GM19463 (cell line): ENCODE measurements around the gene TTLL5.
"Not testable (repeated sequence)": the region's sequence is repeated elsewhere in the genome, so short reads cannot be mapped to it uniquely, and the experiment has no call there.

ENCODE experiments used
- ATAC-seq: cut with Tn5 transposase; IDR thresholded peaks from one replicate; pipeline ENCODE4 v1.9.1; 2021; ENCODE audit warnings: mild to moderate bottlenecking, moderate library complexity; ENCODE audit not compliant: unreplicated experiment

TTLL5 gene

DNA sequence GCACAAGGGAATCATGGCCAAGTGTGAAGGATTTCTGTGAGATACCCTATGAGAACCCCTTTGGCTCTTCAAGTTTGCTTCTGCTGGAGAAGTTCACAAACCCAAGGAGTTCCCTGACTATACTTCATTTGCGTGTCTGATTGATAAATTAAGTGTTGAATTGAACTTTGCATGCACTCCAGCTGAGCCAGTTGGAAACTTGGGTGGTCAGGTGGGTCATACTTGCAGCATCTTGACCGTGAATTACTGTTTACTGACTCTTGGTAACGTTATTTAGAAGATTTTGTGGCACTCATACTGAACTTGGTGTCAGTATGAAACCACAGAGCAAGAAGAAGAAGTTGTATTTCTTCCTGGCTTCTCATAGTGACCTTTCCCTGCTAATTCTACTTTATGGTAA lies 243.3 kb downstream of the TTLL5 start:
- ATAC-seq, result no peak

DNA sequence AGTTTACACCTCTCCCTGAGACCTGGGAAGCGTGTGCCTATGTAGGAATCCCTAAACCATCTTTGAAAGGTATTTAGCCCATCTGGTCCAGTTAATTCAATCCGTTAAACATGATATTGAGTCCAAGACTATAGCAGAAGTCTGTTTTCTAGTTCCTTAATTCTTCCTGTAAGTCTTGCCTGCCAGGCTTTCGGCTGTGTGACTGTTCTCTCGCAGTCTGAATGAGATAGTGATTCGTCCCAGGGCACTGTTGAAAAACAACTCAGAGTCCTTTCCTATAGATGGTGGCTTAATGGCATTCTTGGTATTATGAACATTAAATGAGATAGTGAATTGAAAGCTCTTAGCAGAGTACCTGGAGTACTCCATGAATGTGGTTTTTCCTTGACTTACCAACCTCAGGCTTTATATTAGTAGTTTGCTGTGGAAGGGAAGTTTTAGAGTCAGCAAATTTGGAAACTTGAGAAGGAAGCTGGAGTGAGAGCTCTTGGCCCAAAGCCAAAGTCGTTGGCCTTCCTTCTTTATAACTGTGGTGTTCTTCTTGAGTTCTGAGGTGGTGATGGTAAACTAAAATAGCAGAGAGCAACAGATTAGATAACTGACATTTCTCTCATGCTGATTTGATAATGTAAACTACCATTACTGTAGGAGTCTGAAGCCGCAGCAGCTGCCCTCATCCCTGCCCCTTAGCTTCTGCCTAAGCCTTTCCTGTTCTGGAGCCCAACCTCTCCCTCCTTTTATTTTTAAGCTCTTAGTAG lies 244.3 kb downstream of the TTLL5 start:
- ATAC-seq, result no peak

DNA sequence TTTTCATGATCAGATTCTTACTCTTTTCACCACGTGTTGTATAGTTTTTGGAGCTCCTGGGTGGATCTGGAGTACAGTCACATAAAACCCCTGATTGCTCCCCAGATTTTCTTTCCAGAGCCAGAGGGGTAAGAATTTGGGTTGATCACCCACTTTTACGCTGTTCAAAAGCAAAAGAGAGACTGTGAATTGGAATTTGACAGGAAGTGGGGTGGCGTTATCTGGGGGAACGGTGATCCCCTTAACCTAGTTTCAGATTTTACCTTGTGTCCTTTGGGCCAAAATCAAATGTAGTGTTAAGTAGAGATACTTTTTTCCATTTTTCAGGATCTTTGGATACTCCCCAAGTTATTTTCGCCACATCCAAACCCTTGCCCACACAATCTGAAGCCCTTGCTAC lies 245.2 kb downstream of the TTLL5 start:
- ATAC-seq, result no peak

DNA sequence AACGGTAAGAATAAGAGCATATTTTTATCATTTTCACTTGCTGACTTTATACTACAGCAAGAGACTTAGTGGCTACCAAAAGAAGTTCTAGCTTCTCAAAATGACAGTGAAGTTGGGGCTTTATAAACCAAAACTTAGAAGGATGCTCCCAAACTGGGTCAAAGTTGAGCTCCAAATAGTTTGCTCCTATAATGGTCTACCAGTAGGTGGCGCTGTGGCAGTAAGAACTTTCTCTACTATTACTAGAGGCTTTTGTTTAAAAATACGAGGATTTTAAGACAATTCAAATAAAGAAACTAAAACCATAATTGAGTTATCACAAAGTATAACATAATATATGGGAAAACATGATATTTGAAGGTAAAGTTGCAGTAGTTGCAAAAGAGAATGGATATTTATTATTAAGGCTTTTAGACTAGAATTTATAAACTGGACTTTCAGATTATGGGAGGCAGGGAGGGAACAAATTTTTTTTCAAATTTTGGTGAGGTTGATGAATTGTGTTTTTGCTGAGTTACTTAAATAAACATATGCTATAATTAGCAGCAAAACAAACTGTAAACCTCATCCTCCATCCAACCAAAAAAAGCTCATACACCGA lies 245.7 kb downstream of the TTLL5 start:
- ATAC-seq, result no peak

DNA sequence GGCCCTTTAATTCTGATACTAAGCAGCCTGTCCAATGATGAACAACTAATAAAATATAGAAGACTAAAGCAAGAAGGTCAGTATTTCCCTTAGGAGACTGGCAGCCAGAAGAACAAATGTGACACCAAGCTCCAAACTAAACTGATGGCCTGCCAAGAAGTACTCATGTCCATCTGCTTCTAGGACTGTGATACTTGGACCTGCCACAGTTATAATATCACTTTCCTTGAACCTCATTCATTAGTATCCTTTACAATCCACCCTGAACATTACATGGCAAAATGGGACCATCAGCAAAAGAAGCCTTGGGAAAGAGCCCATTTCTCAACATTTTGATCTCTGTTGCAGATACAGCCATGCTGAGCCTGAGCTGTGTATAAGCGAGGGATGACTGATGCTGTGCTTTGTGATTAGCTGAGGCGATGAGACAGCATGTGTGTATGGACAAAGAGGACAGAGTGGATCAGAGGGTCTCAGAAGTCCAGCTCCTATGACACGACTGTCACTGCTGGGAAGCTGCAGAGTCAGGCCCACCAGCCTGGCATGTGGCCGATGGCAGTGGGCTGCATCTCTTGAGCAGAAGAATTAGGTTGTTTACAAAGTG lies 246.8 kb downstream of the TTLL5 start:
- no peak for ATAC-seq

DNA sequence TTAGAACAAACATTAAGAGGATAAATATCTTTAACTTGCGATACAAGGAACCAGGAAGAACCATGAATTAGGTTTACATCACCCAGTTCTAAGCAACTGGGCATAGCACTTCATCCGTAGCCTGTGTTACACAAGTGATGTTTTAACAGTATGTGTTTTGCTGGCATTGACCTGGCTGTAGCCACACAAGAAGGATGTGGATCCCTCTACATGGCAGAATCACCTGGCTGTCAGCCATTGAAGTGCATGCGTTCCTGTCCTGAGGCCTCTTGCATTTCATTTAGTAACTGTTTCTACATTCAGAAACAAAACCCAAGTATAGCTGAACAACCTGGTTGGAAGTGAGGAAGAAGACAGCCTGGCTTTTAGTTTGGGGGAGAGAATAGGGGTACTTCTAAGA lies 248.6 kb downstream of the TTLL5 start:
- ATAC-seq, result no peak

DNA sequence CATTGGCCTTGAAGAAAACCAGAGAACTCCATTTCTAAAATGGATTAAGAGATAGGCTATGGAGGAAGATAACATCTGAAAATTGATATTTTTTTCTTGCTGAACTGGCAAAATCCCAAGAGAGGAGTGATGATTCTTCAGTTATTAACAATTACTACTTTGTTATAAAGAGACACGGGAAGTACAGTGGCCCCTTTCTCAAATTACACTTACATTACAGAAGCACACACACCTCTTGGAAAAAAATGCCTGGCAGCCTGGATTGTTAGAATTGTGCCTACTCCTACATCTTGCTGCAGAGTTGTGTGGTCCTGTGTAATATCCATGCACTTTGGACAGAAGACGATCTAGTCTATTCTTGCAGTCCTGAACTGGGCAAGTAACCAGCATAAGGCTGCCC lies 249.0 kb downstream of the TTLL5 start:
- ATAC-seq, result no peak

DNA sequence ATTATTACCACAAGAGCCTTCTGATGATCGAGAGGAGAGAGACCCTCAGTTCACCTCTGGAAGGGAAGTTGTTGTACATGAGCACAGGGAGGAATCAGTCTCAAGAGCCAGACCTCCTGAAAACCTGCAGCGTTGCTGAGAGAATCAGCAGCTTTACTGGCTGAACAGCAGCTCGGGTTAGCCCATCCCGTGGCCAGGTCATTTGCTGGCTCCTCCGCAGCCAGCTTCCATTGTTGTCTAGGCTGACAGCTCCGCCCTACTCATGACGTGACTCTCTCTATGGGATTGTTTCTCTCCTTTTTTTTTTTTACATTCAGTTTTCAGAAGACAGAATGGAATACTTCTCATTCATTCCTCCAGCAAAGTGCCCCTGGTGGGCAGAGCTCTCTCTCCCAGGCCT lies 250.8 kb downstream of the TTLL5 start:
- ATAC-seq, result no peak

DNA sequence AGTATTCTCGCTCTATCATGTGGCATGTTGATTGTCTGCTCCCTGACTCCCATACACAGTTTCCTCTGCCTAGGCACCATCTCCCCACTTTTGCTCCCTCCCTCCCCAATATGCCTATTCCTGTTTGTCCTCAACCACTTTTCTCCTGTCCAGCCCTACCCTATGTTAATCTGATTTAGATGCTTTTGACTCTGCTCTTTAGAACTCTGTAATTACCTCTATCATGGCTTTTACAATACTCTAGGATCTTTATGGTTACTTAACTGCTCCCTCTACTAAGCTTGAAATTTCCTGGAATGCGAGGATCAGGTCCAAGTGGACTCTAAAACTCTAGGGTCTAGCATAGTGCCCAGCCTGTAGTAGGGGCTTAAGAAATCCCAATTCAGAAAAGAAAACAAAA lies 252.1 kb downstream of the TTLL5 start:
- no peak for ATAC-seq

DNA sequence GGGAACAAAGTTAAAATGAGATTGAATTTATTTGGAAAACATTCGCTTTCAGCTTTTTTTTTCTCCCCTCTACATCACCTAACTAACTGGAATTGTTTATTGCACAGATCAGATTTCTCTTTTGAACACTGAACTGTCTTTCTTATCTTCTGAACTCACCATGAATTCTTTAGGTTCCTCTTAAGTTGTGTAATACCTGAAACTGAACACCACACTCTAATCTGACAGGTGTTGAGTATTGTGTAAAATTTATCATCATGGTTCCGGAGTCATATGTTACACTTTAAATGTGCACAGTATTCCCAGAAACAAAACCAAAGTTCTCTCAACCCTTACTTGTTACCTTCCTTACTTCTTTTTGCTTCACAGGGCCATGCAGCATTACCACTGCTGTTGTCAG lies 254.0 kb downstream of the TTLL5 start:
- no peak for ATAC-seq

DNA sequence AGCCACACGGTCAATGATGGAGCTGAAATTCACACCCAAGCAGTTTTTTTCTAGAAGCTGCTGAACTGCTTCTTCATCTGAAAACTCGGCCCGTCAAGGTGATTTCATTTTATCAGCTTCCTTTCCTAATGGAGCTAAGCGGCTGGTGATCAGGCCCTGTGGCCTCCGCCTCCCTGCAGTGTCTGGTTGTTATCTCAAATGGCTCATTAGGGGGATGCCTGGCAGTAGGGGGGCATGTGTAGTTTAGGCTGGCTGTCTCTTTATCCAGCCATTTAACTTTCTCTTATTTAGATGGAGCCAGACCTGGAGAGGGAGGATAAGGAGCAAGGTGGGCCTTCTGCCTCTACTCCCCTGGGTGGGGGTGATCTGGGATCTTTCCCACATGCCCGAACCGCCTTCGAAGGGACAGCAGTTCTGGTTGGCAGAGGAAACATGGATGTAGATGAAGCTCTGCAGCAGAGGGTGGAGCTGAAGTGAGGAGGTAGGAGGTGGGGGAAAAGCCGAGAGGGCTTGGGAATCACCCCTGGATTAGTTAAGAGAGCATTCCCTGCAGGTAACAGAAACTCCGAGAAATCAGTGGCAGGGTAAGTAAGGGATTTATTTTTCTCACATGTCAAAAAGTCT lies 256.4 kb downstream of the TTLL5 start:
- no peak for ATAC-seq

DNA sequence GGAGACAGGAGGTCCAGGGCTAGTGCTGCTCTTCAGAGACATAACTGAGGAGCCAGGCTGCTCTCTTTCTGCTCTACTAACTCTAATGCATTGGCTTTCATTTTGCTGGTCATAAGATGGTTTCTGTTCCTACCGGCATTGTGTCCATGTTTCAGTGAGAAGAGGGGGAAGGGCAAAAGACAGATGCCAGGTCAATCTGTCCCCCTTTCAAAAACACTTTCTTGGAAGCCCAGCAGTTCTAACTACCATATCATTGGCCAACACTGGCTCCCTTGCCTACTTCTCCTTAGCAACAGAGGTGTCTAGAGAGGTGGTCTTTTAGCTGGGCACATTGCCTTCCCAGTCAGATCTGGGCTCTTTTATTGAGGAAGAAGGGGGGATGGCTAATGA lies 256.9 kb downstream of the TTLL5 start:
- no peak for ATAC-seq

DNA sequence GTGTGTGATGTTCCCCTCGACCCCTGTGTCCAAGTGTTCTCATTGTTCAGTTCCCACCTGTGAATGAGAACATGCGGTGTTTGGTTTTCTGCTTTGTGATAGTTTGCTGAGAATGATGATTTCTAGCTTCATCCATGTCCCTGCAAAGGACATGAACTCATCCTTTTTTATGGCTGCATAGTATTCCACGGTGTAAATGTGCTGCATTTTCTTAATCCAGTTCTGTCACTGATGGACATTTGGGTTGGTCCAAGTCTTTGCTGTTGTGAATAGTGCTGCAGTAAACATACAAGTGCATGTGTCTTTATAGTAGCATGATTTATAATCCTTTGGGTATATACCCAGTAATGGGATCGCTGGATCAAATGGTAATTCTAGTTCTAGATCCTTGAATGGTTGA lies 259.4 kb downstream of the TTLL5 start:
- ATAC-seq, result not testable (repeated sequence)

DNA sequence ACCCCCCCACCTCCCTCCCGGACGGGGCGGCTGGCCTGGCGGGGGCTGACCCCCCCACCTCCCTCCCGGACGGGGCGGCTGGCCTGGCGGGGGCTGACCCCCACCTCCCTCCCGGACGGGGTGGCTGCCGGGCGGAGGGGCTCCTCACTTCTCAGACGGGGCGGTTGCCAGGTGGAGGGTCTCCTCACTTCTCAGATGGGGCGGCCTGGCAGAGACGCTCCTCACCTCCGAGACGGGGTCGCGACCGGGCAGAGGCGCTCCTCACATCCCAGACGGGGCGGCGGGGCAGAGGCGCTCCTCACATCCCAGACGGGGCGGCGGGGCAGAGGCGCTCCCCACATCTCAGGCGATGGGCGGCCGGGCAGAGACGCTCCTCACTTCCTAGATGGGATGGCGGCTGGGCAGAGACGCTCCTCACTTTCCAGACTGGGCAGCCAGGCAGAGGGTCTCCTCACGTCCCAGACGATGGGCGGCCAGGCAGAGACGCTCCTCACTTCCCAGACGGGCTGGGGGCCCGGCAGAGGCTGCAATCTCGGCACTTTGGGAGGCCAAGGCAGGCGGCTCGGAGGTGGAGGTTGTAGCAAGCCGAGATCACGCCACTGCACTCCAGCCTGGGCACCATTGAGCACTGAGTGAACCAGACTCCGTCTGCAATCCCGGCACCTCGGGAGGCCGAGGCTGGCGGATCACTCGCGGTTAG lies 264.2 kb downstream of the TTLL5 start:
- ATAC-seq, result not testable (repeated sequence)

DNA sequence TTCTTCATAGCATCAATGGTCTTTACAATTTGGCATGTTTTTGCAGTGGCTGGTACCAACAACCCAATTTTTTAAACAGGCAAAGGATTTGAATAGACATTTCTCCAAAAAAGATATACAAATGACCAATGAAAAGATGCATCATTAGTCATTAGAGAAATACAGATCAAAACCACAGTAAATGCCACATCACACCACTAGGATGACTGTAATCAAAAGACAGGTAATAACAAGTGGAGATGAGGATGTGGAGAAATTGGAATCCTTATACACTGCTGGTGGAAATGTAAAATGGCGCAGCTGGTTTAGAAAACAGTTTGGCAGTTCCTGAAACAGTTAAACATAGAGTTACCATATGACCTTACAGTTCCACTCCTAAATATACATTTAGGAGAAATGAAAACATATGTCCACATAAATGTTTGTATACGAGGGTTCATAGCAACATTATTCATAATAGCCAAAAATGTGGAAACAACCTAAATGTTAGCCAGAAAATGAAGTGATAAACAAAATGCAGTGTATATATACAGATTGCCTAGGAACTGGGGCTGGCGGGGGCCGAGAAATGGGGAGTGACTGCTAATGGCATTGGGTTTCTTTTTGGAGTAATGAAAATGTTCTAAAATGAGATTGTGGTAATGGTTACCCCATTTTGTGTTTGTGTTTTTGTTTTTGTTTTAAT lies 265.5 kb downstream of the TTLL5 start:
- ATAC-seq, result no peak

DNA sequence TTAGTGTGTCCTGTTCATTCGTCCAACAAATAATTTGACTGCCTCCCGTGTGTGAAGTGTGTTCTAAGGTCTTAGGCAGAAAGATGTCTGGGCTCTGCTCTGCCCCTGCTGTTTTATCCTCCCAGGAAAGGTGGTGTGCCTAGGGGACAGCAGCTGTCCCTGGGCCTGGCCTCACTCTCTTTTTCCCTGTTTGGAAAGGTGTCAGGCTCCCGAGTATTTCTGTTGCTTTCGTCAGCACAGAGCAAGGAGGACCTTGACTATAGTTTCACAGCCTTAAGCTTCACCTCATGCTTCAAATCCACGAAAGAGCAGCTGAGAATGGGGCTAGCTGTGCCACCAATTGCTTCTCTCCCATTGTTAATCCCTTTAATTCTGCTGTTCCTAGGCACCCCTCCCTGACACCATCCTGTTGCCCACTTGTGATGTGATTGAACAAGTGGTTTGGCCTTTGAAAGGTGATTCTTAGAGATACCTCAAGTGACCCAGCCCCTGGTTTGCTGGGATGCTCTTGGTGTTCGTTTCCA lies 266.6 kb downstream of the TTLL5 start:
- no peak for ATAC-seq

DNA sequence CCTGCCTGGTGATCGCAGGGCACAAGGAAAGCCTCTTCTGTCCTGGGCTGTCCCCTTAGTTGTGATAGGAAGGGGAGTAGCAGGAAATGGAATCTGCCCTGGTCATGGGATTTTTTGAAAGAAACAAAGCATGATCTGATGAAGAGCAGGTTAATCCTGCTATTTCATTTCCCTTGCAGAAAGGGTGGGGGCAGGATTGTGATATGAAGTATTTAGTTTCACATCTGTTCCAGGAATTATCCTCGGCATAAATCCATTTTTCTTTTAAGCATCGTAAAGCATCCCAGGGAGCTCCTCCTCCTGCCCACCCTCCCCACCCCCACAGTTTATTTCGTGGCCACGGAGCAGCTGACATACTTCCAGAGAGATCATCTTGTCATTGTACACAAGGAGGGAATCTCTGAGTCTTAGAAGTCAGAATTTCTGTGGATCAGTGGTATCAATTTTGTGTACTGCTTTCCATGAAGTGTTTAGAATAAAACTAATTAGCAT lies 267.7 kb downstream of the TTLL5 start:
- ATAC-seq, result no peak

DNA sequence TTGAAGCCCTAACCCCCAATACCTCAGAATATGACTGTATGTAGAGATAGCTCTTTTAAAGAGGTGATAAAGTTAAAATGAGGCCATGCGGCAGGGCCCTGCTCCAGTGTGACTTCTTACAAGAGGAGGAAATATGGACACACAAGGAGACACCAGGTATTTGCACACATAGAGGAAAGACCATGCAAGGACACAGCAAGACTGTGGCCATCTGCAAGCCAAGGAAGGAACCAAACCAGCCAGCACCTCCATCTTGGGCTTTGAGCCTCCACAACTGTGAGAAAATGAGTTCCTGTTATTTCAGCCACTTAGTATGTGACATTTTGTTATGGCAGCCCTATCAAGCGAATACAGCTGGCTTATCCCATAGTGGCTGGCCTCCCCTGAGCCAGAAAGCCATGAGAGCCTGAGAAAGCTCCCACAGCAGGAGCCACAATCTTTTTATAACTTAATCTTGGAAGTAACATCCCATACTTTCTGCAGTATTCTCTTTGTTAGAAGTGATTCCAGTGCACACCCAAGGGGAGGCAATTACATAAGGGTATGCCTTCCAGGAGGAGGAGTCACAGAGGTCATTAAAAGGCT lies 272.8 kb downstream of the TTLL5 start:
- no peak for ATAC-seq

DNA sequence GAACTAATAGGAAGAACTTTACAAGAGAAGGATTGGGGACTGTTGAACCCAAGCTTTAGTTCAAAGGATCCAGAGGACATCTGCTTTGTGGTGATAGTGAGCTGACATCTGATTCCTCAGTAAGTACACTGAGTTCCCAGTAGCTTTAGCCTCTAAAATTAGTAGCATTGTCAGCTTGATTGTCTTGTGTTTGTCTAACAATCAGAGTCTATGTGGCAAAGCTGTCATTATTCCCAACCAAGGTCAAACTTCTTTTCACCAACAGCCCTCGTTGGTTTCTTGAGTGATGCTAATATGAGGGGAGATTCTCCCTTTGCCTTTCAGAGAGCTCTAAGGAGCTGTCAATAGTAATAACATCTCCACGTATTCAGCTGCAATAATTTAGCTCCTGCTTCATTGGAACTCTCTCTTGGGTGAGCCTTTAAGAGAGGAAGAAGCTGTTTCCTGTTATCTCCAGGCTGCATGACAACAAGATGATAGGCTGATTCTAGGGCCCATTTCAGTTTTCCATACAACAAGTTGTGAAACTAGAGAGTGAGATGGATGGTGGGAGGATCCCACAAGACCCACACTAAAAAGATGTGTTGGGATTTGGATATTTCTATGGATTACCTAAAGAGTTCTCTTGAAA lies 274.1 kb downstream of the TTLL5 start:
- no peak for ATAC-seq

DNA sequence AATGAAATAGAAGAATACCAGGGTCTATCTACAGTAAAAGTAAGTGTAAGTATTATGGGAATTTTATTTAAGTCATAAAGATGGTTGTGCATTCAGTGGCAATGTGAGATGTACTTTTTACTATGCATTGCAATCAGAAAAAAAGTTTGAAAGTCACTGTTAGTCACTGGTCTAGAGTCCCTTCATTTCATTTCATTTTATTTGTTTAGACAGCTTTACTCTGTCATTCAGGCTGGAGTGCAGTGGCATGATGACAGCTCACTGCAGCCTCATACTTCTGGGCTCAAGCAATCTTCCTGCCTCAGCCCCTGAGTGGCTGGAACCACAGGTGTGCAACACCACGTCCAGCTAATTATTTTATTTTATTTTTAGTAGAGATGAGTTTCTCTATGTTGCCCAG lies 278.2 kb downstream of the TTLL5 start:
- no peak for ATAC-seq
